Spleen (tissue), 7 donors: ENCODE measurements around the gene TMEM128.

Experiments
- CTCF ChIP-seq, 11 experiments: fragments of 200-600 bp in 7 of 11; fragments of 450-650 bp in 4 of 11; sonication (generic) in 4 of 11; IDR thresholded peaks in 8 of 11; conservative IDR thresholded peaks in 3 of 11; 1 replicate in 7 of 11; 2 replicates in 4 of 11; pipeline versions ENCODE4 v1.4.0 to v1.8.0; 2016 to 2021; ENCODE audit warnings: antibody characterized with exemption in 11 of 11, inconsistent platforms in 4 of 11, mild to moderate bottlenecking in 1 of 11
- POLR2A ChIP-seq, 3 donors: fragments of 450-650 bp; IDR thresholded peaks; one replicate each; pipeline ENCODE4 v1.5.1; 2017; ENCODE audit warnings: antibody characterized with exemption in 3 of 3, mild to moderate bottlenecking in 1 of 3
- donor health status: DM: no; HTN: no; CAD: no; lungs with moderate emphysema.
- donor health status: DM: no; HTN: no; CAD: no.
- donor health status: DM: no; HTN: no; CAD: no.

- TF ChIP-seq CTCF (IDR thresholded peaks at IDR 0.05 in 8 of 11, conservative IDR thresholded peaks at IDR 0.05 in 3 of 11) (no peak), POLR2A (IDR thresholded peaks at IDR 0.05) (no peak)
These were observed 20.0 kb upstream of the TMEM128 start for GRCh38 chr4:4267981-4268380.
